Measurements from ENCODE around the gene SMIM32.

DNA sequence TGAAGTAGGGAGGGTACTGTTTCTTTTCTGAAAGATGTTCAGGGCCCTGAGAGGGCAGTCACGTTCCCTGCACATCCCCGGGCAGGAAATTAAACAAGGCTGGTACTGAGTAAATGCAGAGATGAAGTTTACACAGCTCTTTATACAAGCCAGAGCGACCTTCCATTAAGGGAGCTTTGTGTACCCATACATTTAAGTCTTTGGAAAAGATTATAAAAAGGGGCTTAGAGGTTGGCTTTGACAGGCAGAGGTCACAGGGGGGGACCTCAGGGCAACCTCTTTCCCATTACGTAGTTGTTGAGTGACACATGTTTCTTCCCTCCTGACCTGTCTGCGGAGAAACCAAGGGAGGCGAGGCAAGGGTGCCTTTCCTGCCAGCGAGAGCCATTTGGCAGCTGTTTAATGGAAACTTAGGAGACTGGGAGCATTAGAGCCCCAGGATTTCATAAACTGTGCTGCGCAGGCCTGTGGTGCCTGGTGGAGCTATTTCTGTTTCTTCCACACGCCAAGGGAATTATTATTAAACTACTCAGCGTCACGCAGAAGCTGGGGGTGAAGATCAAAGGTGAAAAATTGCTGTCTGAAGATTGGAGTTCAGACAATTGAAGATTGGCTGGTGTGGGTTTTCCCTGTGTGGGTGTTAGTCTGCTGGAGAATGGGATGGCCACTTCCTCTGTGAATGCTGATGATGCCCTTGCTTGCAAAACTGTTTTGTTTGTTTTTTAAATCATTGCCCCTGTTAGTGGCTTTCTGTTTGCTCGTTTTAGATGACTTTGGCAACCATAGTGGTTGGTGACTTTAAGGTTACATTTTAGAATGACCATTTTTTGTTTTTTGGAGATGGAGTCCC lies 3.2 kb upstream of the SMIM32 start:
- TF ChIP-seq, protein P1, sequence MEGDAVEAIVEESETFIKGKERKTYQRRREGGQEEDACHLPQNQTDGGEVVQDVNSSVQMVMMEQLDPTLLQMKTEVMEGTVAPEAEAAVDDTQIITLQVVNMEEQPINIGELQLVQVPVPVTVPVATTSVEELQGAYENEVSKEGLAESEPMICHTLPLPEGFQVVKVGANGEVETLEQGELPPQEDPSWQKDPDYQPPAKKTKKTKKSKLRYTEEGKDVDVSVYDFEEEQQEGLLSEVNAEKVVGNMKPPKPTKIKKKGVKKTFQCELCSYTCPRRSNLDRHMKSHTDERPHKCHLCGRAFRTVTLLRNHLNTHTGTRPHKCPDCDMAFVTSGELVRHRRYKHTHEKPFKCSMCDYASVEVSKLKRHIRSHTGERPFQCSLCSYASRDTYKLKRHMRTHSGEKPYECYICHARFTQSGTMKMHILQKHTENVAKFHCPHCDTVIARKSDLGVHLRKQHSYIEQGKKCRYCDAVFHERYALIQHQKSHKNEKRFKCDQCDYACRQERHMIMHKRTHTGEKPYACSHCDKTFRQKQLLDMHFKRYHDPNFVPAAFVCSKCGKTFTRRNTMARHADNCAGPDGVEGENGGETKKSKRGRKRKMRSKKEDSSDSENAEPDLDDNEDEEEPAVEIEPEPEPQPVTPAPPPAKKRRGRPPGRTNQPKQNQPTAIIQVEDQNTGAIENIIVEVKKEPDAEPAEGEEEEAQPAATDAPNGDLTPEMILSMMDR (IDR thresholded peaks at IDR 0.05): no peak
- TF ChIP-seq POLR2A (IDR thresholded peaks at IDR 0.05): no peak
